Liver (tissue), 9 donors: Measurements from ENCODE around the gene PTPRN2. TPM values are rescaled to one million over a fixed set of nuclear protein-coding genes. Genes with fewer than 3 reads are reported as not detected.
"Not testable (repeated sequence)": the region's sequence is repeated elsewhere in the genome, so short reads cannot be mapped to it uniquely, and the experiment has no call there.

ENCODE experiments used
- DNase-seq: peaks from one replicate; pipeline ENCODE4 v3.0.0-alpha.2; 2017; ENCODE audit warnings: low spot score
- H3K27ac ChIP-seq, 2 donors: one replicate each; pipeline ENCODE4 v1.7.0; 2013; ENCODE audit warnings: inconsistent platforms in 2 of 2, low read length in 2 of 2, control low read depth in 1 of 2, low read depth in 1 of 2, mild to moderate bottlenecking in 1 of 2
- H3K27me3 ChIP-seq, 4 donors: one replicate each; pipeline versions ENCODE4 v1.6.1 to v1.7.0; 2013; ENCODE audit warnings: low read length in 3 of 4, inconsistent platforms in 1 of 4, mild to moderate bottlenecking in 1 of 4, moderate library complexity in 1 of 4; ENCODE audit not compliant: control insufficient read depth in 4 of 4, insufficient read depth in 4 of 4
- H3K36me3 ChIP-seq, 4 donors: one replicate each; pipeline versions ENCODE4 v1.6.1 to v1.7.0; 2013; ENCODE audit warnings: low read length in 3 of 4, mild to moderate bottlenecking in 3 of 4, low read depth in 1 of 4, moderate library complexity in 1 of 4; ENCODE audit not compliant: control insufficient read depth in 4 of 4, insufficient read depth in 3 of 4
- H3K4me1 ChIP-seq, 4 donors: one replicate each; pipeline versions ENCODE4 v1.6.1 to v1.7.0; 2013; ENCODE audit warnings: low read length in 3 of 4, mild to moderate bottlenecking in 3 of 4, moderate library complexity in 1 of 4; ENCODE audit not compliant: control insufficient read depth in 4 of 4, insufficient read depth in 4 of 4
- H3K4me3 ChIP-seq, 3 donors: one replicate each; pipeline versions ENCODE4 v1.6.1 to v1.7.0; 2013; ENCODE audit warnings: low read length in 3 of 3, control low read depth in 1 of 3, low read depth in 1 of 3, mild to moderate bottlenecking in 1 of 3
- H3K9ac ChIP-seq, 2 donors: one replicate each; pipeline ENCODE4 v1.7.0; 2013; ENCODE audit warnings: low read length in 2 of 2, mild to moderate bottlenecking in 2 of 2, moderate library complexity in 2 of 2, control low read depth in 1 of 2, low read depth in 1 of 2
- H3K9me3 ChIP-seq, 4 donors: one replicate each; pipeline versions ENCODE4 v1.6.1 to v1.7.0; 2013; ENCODE audit warnings: low read length in 3 of 4; ENCODE audit not compliant: control insufficient read depth in 4 of 4
- HNF4A ChIP-seq, 2 donors: conservative IDR thresholded peaks; 2 replicates each; pipeline ENCODE4 v1.6.1; 2016; ENCODE audit warnings: antibody characterized with exemption in 2 of 2, mild to moderate bottlenecking in 2 of 2
- RXRA ChIP-seq, 2 donors: IDR thresholded peaks; 2 replicates each; pipeline ENCODE4 v1.6.1; 2017 to 2018; ENCODE audit warnings: antibody characterized with exemption in 2 of 2, mild to moderate bottlenecking in 1 of 2
- SP1 ChIP-seq: IDR thresholded peaks from 2 replicates; pipeline ENCODE4 v1.6.1; 2018; ENCODE audit warnings: antibody characterized with exemption, mild to moderate bottlenecking
- TAF1 ChIP-seq: conservative IDR thresholded peaks from 2 replicates; pipeline ENCODE4 v1.6.1; 2016; ENCODE audit warnings: antibody characterized with exemption, mild to moderate bottlenecking
- YY1 ChIP-seq: IDR thresholded peaks from 2 replicates; pipeline ENCODE4 v1.6.1; 2016; ENCODE audit warnings: antibody characterized with exemption, mild to moderate bottlenecking
- WGBS: extraction: QIAGEN DNeasy Blood & Tissue Kit; methylation state at CpG from one replicate; pipeline ENCODE4 v1.1.7; 2013; 5-methylcytosine and 5-hydroxymethylcytosine counted together
- polyA plus RNA-seq, 2 donors: library from polyadenylated mRNA; stranded (reverse) in 1 of 2; unstranded in 1 of 2; fragments of 200-250 nt in 1 of 2; fragments of >200 nt in 1 of 2; fragmentation: Nextera tagmentation in 1 of 2; extraction: Ambion mirVana in 1 of 2; gene quantifications; one replicate each; pipeline versions ENCODE4 v1.2.1 to v1.2.3, GENCODE V29; 2013 to 2015
- total RNA-seq, 2 donors: library from RNA; depleted of rRNA; stranded (reverse); fragments of >200 nt; gene quantifications; one replicate each; pipeline ENCODE4 v1.2.3, GENCODE V29; 2014
- TF ChIP-seq, protein P1 (sequence below): IDR thresholded peaks from 2 replicates; pipeline ENCODE4 v1.6.1; 2016; ENCODE audit warnings: antibody characterized with exemption
- donor health status: healthy.
- donor health status: healthy.
- donor health status: healthy.
- donor health status: healthy.
- donor health status: healthy.

PTPRN2 gene
- total and polyA plus RNA-seq, 4 donors, result 0.75 to 1.9 (median 1.1) TPM

DNA sequence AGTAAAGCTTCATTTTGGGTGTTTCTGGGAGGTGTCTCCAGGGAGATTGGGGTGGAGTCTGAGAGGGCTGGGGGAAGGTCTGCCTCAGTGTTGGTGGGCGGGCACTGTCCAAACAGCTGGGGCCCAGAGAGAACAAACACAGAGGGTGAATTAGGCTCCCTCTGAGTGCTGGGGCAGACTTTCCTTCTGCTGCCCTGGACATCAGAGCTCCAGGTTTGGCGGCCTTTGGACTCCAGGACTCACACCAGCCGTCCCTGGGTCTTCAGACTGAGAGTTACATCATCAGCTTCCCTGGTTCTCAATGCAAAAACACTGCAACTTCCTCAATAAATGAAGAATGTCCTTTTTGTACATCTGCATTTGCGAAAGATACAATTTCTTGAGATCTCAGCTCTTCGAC lies 427.4 kb downstream of the PTPRN2 start:
- TF ChIP-seq YY1 (no peak), RXRA (IDR thresholded peaks at IDR 0.05) (no peak), HNF4A (conservative IDR thresholded peaks at IDR 0.05) (no peak)
- DNase-seq, result no peak
- no peaks in the 10 kb centered on the region for H3K4me1 ChIP-seq
- H3K27me3 ChIP-seq, result peaks cover 0 to 2% (median 0%) of the 10 kb centered on the region in 4 donors
- peaks cover 0 to 6% (median 0%) of the 10 kb centered on the region in 4 donors for H3K9me3 ChIP-seq
- H3K4me3 ChIP-seq, result no peak overlapping the region
- H3K9ac ChIP-seq, result no peak overlapping the region
- no peaks in the 10 kb centered on the region for H3K36me3 ChIP-seq
- 50% methylated on average over 5 of the region's 5 CpGs for WGBS
- no peak overlapping the region for H3K27ac ChIP-seq

DNA sequence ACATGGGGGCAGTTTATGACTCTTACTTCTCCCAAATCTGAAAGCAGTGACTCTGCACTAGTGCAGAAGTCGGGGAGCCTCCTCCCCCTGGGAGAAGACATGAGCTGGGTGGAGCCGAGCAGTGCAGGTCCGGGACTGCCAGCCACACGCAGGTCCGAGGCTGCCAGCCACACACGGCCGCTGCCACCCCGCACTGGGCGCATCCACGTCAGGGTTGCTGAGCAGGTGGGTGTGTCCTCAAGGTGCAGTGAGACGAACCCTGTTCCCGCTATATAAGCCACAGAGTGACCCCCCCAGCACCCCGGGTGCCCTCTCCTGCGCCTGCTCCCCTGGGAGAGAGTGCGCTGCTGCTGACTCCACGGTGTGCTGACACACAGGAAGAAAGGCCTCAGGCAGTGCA lies 430.2 kb downstream of the PTPRN2 start:
- Histone ChIP-seq H3K27ac (no peak overlapping the region), H3K36me3 (no peaks in the 10 kb centered on the region), H3K9me3 (peaks cover 0 to 6% (median 0%) of the 10 kb centered on the region in 4 donors), H3K4me3 (no peak overlapping the region), H3K27me3 (no peaks in the 10 kb centered on the region), H3K4me1 (no peaks in the 10 kb centered on the region), H3K9ac (no peak overlapping the region)
- no peak for DNase-seq
- 87% methylated on average over 16 of the region's 16 CpGs for WGBS
- TF ChIP-seq SP1 (no peak), TAF1 (no peak)

DNA sequence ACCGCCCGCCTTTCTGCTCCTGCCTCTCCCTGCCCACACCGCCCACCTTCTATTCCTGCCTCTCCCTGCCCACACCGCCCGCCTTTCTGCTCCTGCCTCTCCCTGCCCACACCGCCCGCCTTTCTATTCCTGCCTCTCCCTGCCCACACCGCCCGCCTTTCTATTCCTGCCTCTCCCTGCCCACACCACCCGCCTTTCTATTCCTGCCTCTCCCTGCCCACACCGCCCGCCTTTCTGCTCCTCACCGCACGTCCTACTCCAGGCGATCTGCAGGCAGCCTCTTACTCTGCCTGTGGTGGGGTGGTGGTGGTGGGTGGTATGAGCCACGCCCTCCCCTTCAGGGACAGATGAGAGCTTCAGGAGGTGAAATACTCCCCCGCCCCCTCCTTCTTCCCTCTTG lies 436.4 kb downstream of the PTPRN2 start:
- not testable (repeated sequence) for H3K27ac ChIP-seq, H3K36me3 ChIP-seq, H3K9me3 ChIP-seq, H3K9ac ChIP-seq, H3K27me3 ChIP-seq, H3K4me1 ChIP-seq, H3K4me3 ChIP-seq
- WGBS, result 74% methylated on average over 17 of the region's 17 CpGs
- peak; percentile 47 for DNase-seq

DNA sequence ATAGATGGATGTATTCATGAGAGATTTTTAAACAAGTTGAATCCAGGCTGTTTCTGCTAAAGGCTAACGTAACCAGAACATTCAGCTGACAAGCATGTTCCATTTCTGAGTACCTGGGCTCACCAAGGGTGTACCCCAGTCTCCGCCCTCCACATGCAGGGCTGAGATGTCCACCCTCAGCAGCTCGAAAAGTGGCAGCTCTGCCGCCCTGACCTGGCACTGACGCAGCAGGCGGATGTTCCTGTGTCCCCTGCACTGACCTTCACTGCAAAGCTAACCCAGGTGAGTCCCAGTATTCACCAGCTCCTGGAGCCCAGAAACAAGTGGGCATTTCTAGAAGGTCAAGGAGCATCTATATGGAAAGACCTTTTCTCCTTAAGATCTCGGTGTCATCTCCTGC lies 437.4 kb downstream of the PTPRN2 start:
- TF ChIP-seq, protein P1, sequence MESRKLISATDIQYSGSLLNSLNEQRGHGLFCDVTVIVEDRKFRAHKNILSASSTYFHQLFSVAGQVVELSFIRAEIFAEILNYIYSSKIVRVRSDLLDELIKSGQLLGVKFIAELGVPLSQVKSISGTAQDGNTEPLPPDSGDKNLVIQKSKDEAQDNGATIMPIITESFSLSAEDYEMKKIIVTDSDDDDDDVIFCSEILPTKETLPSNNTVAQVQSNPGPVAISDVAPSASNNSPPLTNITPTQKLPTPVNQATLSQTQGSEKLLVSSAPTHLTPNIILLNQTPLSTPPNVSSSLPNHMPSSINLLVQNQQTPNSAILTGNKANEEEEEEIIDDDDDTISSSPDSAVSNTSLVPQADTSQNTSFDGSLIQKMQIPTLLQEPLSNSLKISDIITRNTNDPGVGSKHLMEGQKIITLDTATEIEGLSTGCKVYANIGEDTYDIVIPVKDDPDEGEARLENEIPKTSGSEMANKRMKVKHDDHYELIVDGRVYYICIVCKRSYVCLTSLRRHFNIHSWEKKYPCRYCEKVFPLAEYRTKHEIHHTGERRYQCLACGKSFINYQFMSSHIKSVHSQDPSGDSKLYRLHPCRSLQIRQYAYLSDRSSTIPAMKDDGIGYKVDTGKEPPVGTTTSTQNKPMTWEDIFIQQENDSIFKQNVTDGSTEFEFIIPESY, result no peak
- Histone ChIP-seq H3K27me3 (no peaks in the 10 kb centered on the region), H3K9me3 (peaks cover 0 to under 1% (median 0%) of the 10 kb centered on the region in 4 donors), H3K9ac (no peak overlapping the region), H3K36me3 (no peaks in the 10 kb centered on the region), H3K27ac (no peak overlapping the region), H3K4me1 (no peaks in the 10 kb centered on the region), H3K4me3 (no peak overlapping the region)
- WGBS, result 76% methylated on average over 7 of the region's 7 CpGs
- no peak for DNase-seq

DNA sequence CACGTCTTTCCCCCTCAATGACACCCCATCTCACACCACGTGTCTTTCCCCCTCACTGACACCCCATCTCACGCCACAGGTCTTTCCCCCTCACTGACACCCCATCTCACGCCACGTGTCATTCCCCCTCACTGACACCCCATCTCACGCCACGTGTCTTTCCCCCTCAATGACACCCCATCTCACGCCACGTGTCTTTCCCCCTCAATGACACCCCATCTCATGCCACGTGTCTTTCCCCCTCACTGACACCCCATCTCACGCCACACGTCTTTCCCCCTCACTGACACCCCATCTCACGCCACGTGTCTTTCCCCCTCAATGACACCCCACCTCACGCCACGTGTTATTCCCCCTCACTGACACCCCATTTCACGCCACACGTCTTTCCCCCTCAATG lies 440.2 kb downstream of the PTPRN2 start:
- not testable (repeated sequence) for H3K36me3 ChIP-seq, DNase-seq, H3K27ac ChIP-seq, H3K9me3 ChIP-seq, H3K9ac ChIP-seq, H3K4me1 ChIP-seq, H3K4me3 ChIP-seq, H3K27me3 ChIP-seq
- WGBS, result 87% methylated on average over 18 of the region's 18 CpGs
